GM23338 (cell line): ENCODE data around the gene UTP3. TPM values are rescaled to one million over a fixed set of nuclear protein-coding genes. Genes with fewer than 3 reads are reported as not detected.

ENCODE experiments used
- ATAC-seq: fragments of 200-7000 bp; cut with Tn5 transposase; 3 replicates; pipeline ENCODE4 v1.9.1; 2020
- DNase-seq: peaks from one replicate; pipeline ENCODE4 v3.0.0-alpha.2; 2015; ENCODE audit warnings: low spot score
- H2AFZ ChIP-seq: fragments of 200-600 bp; sonication (generic); 2 replicates; pipeline ENCODE4 v1.8.0; 2016; ENCODE audit warnings: antibody characterized with exemption, mild to moderate bottlenecking, moderate library complexity
- H3F3A ChIP-seq: fragments of 200-600 bp; sonication (generic); replicated peaks from 2 replicates; pipeline ENCODE4 v1.8.0; 2017; ENCODE audit warnings: antibody characterized with exemption, mixed run types, low read depth
- H3K27ac ChIP-seq: fragments of 200-600 bp; sonication (generic); 2 replicates; pipeline ENCODE4 v1.6.1; 2016; ENCODE audit warnings: low read depth
- H3K27me3 ChIP-seq: fragments of 200-600 bp; sonication (generic); 2 replicates; pipeline ENCODE4 v1.8.0; 2016; ENCODE audit warnings: mild to moderate bottlenecking, mixed run types, moderate library complexity; ENCODE audit not compliant: insufficient read depth
- H3K36me3 ChIP-seq: fragments of 200-600 bp; sonication (generic); 2 replicates; pipeline ENCODE4 v1.8.0; 2016; ENCODE audit warnings: mild to moderate bottlenecking; ENCODE audit not compliant: insufficient read depth
- H3K4me1 ChIP-seq: fragments of 200-600 bp; sonication (generic); 2 replicates; pipeline ENCODE4 v1.8.0; 2016; ENCODE audit warnings: mild to moderate bottlenecking, moderate library complexity; ENCODE audit not compliant: insufficient read depth
- H3K4me2 ChIP-seq: fragments of 200-600 bp; sonication (generic); 2 replicates; pipeline ENCODE4 v1.7.1; 2017; ENCODE audit warnings: mixed run types
- H3K4me3 ChIP-seq: fragments of 200-600 bp; sonication (generic); 2 replicates; pipeline ENCODE4 v1.6.1; 2016; ENCODE audit warnings: mixed run types
- H3K79me2 ChIP-seq: fragments of 200-600 bp; sonication (generic); replicated peaks from 2 replicates; pipeline ENCODE4 v1.8.0; 2017; ENCODE audit warnings: mild to moderate bottlenecking; ENCODE audit not compliant: insufficient read depth
- H3K9me2 ChIP-seq: fragments of 200-600 bp; sonication (generic); 2 replicates; pipeline ENCODE4 v1.8.0; 2017; ENCODE audit not compliant: insufficient read depth
- H4K20me1 ChIP-seq: fragments of 200-600 bp; sonication (generic); replicated peaks from 2 replicates; pipeline ENCODE4 v1.8.0; 2017; ENCODE audit warnings: mild to moderate bottlenecking; ENCODE audit not compliant: insufficient read depth
- H3K27ac Mint-ChIP-seq: 2 replicates; pipeline ENCODE4 v1.8.0; 2020; ENCODE audit warnings: inconsistent platforms, mild to moderate bottlenecking, moderate library complexity, mixed read lengths
- H3K27me3 Mint-ChIP-seq: 3 replicates; pipeline ENCODE4 v1.8.0; 2022; ENCODE audit warnings: low read depth, mild to moderate bottlenecking, moderate library complexity, mixed read lengths, inconsistent platforms; ENCODE audit not compliant: insufficient read depth, poor library complexity
- H3K36me3 Mint-ChIP-seq: 3 replicates; pipeline ENCODE4 v1.8.0; 2021; ENCODE audit warnings: low read depth, mild to moderate bottlenecking, inconsistent platforms, moderate library complexity, mixed read lengths
- H3K4me1 Mint-ChIP-seq: 3 replicates; pipeline ENCODE4 v1.8.0; 2020; ENCODE audit warnings: mild to moderate bottlenecking, inconsistent platforms, mixed read lengths
- H3K4me3 Mint-ChIP-seq: 3 replicates; pipeline ENCODE4 v1.8.0; 2021; ENCODE audit warnings: moderate library complexity, mild to moderate bottlenecking, inconsistent platforms, mixed read lengths
- H3K9me3 Mint-ChIP-seq: 3 replicates; pipeline ENCODE4 v1.8.0; 2020; ENCODE audit warnings: moderate library complexity, mild to moderate bottlenecking, inconsistent platforms, mixed read lengths
- EZH2phosphoT487 ChIP-seq: fragments of 200-600 bp; sonication (generic); IDR thresholded peaks from one replicate; pipeline ENCODE4 v1.8.1; 2018; ENCODE audit warnings: antibody characterized with exemption; ENCODE audit not compliant: unreplicated experiment
- JUNB ChIP-seq: IDR thresholded peaks from one replicate; pipeline ENCODE4 v1.6.1; 2016; ENCODE audit warnings: antibody characterized with exemption; ENCODE audit not compliant: unreplicated experiment
- NANOG ChIP-seq: IDR thresholded peaks from 2 replicates; pipeline ENCODE4 v1.6.1; 2016; ENCODE audit warnings: antibody characterized with exemption, borderline replicate concordance
- STAT1 ChIP-seq: IDR thresholded peaks from one replicate; pipeline ENCODE4 v1.6.1; 2016; ENCODE audit warnings: antibody characterized with exemption; ENCODE audit not compliant: unreplicated experiment
- ZNF331 ChIP-seq: fragments of 250-450 bp; sonication (Bioruptor Pico); IDR thresholded peaks from 2 replicates; pipeline ENCODE4 v1.5.0; 2020; ENCODE audit warnings: low read depth, mild to moderate bottlenecking, moderate library complexity
- polyA plus RNA-seq: library from polyadenylated mRNA; unstranded; fragments of >200 nt; fragmentation: Nextera tagmentation; extraction: Ambion mirVana; gene quantifications from 2 replicates; pipeline ENCODE4 v1.2.1, GENCODE V29; 2016
- total RNA-seq: library from RNA; depleted of rRNA; stranded (reverse); fragments of >200 nt; shearing (Covaris generic); gene quantifications from 2 replicates; pipeline ENCODE4 v1.2.3, GENCODE V29; 2014
- TF ChIP-seq, protein P1 (sequence below), 2 experiments: fragments of 200-600 bp in 1 of 2; sonication (generic) in 1 of 2; conservative IDR thresholded peaks; 2 replicates each; pipeline versions ENCODE4 v1.5.1 to v1.6.1; 2016 to 2017; ENCODE audit warnings: antibody characterized with exemption in 2 of 2, low read depth in 2 of 2, mild to moderate bottlenecking in 2 of 2, moderate library complexity in 1 of 2
- TF ChIP-seq, protein P2 (sequence below): IDR thresholded peaks from one replicate; pipeline ENCODE4 v1.6.1; 2018; ENCODE audit warnings: antibody characterized with exemption; ENCODE audit not compliant: unreplicated experiment
- TF ChIP-seq, protein P3 (sequence below): fragments of 250-450 bp; sonication (Bioruptor Pico); IDR thresholded peaks from 2 replicates; pipeline ENCODE4 v1.5.0; 2020; ENCODE audit warnings: mild to moderate bottlenecking, moderate library complexity

UTP3 gene
- total and polyA plus RNA-seq, 2 experiments from 2014 or later, result 36.9 to 44.3 TPM

GRCh38 chr4:70654605-70655011 is 33.7 kb upstream of the UTP3 start (continued):
- TF ChIP-seq, protein P1, sequence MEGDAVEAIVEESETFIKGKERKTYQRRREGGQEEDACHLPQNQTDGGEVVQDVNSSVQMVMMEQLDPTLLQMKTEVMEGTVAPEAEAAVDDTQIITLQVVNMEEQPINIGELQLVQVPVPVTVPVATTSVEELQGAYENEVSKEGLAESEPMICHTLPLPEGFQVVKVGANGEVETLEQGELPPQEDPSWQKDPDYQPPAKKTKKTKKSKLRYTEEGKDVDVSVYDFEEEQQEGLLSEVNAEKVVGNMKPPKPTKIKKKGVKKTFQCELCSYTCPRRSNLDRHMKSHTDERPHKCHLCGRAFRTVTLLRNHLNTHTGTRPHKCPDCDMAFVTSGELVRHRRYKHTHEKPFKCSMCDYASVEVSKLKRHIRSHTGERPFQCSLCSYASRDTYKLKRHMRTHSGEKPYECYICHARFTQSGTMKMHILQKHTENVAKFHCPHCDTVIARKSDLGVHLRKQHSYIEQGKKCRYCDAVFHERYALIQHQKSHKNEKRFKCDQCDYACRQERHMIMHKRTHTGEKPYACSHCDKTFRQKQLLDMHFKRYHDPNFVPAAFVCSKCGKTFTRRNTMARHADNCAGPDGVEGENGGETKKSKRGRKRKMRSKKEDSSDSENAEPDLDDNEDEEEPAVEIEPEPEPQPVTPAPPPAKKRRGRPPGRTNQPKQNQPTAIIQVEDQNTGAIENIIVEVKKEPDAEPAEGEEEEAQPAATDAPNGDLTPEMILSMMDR (conservative IDR thresholded peaks at IDR 0.05; ENCODE audit: low read depth in 2 of 2), result no peak
- no peak for TF ChIP-seq NANOG
- TF ChIP-seq, protein P2, sequence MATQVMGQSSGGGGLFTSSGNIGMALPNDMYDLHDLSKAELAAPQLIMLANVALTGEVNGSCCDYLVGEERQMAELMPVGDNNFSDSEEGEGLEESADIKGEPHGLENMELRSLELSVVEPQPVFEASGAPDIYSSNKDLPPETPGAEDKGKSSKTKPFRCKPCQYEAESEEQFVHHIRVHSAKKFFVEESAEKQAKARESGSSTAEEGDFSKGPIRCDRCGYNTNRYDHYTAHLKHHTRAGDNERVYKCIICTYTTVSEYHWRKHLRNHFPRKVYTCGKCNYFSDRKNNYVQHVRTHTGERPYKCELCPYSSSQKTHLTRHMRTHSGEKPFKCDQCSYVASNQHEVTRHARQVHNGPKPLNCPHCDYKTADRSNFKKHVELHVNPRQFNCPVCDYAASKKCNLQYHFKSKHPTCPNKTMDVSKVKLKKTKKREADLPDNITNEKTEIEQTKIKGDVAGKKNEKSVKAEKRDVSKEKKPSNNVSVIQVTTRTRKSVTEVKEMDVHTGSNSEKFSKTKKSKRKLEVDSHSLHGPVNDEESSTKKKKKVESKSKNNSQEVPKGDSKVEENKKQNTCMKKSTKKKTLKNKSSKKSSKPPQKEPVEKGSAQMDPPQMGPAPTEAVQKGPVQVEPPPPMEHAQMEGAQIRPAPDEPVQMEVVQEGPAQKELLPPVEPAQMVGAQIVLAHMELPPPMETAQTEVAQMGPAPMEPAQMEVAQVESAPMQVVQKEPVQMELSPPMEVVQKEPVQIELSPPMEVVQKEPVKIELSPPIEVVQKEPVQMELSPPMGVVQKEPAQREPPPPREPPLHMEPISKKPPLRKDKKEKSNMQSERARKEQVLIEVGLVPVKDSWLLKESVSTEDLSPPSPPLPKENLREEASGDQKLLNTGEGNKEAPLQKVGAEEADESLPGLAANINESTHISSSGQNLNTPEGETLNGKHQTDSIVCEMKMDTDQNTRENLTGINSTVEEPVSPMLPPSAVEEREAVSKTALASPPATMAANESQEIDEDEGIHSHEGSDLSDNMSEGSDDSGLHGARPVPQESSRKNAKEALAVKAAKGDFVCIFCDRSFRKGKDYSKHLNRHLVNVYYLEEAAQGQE, result no peak

GRCh38 chr4:70657326-70657725 is 31.0 kb upstream of the UTP3 start:
- Histone ChIP-seq H3K79me2 (no peaks in the 10 kb centered on the region), H3K36me3 (no peaks in the 10 kb centered on the region), H3K27ac (no peak overlapping the region), H3K4me2 (no peak overlapping the region), H3F3A (no peaks in the 10 kb centered on the region), H3K27me3 (no peaks in the 10 kb centered on the region), H2AFZ (no peak overlapping the region), H4K20me1 (no peaks in the 10 kb centered on the region), H3K4me3 (no peak overlapping the region), H3K9me2 (no peaks in the 10 kb centered on the region), H3K4me1 (no peaks in the 10 kb centered on the region)
- H3K36me3 Mint-ChIP-seq, result no peaks in the 10 kb centered on the region
- no peaks in the 10 kb centered on the region for H3K9me3 Mint-ChIP-seq
- ATAC-seq (no peak), DNase-seq (no peak)
- no peak overlapping the region for H3K27ac Mint-ChIP-seq
- H3K4me1 Mint-ChIP-seq, result no peaks in the 10 kb centered on the region
- H3K27me3 Mint-ChIP-seq, result no peaks in the 10 kb centered on the region
- H3K4me3 Mint-ChIP-seq, result no peak overlapping the region
- TF ChIP-seq EZH2phosphoT487 (no peak), STAT1 (no peak), JUNB (no peak), ZNF331 (CRISPR knock-in tag) (no peak)
- TF ChIP-seq, protein P3, sequence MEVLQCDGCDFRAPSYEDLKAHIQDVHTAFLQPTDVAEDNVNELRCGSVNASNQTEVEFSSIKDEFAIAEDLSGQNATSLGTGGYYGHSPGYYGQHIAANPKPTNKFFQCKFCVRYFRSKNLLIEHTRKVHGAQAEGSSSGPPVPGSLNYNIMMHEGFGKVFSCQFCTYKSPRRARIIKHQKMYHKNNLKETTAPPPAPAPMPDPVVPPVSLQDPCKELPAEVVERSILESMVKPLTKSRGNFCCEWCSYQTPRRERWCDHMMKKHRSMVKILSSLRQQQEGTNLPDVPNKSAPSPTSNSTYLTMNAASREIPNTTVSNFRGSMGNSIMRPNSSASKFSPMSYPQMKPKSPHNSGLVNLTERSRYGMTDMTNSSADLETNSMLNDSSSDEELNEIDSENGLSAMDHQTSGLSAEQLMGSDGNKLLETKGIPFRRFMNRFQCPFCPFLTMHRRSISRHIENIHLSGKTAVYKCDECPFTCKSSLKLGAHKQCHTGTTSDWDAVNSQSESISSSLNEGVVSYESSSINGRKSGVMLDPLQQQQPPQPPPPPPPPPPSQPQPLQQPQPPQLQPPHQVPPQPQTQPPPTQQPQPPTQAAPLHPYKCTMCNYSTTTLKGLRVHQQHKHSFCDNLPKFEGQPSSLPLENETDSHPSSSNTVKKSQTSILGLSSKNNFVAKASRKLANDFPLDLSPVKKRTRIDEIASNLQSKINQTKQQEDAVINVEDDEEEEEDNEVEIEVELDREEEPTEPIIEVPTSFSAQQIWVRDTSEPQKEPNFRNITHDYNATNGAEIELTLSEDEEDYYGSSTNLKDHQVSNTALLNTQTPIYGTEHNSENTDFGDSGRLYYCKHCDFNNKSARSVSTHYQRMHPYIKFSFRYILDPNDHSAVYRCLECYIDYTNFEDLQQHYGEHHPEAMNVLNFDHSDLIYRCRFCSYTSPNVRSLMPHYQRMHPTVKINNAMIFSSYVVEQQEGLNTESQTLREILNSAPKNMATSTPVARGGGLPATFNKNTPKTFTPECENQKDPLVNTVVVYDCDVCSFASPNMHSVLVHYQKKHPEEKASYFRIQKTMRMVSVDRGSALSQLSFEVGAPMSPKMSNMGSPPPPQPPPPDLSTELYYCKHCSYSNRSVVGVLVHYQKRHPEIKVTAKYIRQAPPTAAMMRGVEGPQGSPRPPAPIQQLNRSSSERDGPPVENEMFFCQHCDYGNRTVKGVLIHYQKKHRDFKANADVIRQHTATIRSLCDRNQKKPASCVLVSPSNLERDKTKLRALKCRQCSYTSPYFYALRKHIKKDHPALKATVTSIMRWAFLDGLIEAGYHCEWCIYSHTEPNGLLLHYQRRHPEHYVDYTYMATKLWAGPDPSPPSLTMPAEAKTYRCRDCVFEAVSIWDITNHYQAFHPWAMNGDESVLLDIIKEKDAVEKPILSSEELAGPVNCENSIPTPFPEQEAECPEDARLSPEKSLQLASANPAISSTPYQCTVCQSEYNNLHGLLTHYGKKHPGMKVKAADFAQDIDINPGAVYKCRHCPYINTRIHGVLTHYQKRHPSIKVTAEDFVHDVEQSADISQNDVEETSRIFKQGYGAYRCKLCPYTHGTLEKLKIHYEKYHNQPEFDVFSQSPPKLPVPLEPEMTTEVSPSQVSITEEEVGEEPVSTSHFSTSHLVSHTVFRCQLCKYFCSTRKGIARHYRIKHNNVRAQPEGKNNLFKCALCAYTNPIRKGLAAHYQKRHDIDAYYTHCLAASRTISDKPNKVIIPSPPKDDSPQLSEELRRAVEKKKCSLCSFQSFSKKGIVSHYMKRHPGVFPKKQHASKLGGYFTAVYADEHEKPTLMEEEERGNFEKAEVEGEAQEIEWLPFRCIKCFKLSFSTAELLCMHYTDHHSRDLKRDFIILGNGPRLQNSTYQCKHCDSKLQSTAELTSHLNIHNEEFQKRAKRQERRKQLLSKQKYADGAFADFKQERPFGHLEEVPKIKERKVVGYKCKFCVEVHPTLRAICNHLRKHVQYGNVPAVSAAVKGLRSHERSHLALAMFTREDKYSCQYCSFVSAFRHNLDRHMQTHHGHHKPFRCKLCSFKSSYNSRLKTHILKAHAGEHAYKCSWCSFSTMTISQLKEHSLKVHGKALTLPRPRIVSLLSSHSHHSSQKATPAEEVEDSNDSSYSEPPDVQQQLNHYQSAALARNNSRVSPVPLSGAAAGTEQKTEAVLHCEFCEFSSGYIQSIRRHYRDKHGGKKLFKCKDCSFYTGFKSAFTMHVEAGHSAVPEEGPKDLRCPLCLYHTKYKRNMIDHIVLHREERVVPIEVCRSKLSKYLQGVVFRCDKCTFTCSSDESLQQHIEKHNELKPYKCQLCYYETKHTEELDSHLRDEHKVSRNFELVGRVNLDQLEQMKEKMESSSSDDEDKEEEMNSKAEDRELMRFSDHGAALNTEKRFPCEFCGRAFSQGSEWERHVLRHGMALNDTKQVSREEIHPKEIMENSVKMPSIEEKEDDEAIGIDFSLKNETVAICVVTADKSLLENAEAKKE (CRISPR knock-in tag), result no peak
- TF ChIP-seq, protein P1 (conservative IDR thresholded peaks at IDR 0.05; ENCODE audit: low read depth in 2 of 2), result no peak
